CD4-positive, alpha-beta T cell treated with Interleukin-4 for 4 hours (primary cell): ENCODE results near the gene PELI2.

Source experiments
- DNase-seq: peaks from one replicate; pipeline ENCODE4 v3.0.0-alpha.2; 2020

The PELI2 gene

DNA sequence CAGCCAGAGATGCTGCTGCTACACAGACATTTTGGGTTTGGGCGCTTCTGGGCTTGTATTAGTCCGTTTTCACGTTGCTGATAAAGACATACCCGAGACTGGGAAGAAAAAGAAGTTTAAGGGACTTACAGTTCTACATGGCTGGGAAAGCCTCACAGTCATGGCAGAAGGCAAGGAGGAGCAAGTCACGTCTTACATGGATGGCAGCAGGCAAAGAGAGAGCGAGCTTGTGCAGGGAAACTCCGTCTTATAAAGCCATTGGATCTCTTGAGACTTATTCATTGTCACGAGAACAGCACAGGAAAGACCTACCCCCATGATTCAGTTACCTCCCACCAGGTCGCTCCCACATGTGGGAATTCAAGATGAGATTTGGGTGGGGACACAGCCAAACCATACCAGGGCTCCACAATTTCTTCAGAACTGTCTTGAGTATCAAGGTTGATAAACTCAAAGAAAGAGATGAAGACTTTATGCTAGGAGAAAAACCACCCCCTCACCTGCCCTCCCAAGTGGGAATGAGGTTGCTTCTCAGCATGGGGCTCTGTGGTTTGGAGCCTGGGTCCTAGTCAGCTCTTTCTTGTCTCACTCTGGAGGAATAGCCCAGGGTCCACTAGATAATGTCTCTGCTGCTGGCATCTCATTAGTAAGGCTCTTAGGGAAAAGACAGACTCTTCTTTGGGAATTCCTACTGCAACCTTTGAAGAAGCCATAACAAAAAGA lies 200.3 kb downstream of the PELI2 start:
- DNase-seq: no peak

DNA sequence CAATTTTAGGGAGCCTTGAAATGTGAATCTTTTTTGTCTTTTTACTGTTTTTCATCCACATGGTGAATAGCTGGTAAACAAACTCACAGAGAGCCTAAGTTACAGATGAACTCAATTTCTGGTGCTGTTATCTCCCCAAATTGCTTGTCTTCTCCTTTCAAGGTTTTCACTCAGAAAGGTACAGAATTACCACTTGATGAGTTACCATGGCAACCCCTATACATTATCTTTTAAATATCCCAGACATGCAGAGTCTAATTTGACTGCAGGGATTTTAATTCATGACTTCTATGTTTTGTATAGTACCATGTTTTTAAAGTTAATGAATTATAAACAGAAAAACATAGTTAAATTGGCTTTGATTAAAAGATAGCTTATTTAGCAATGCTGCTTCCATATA lies 203.7 kb downstream of the PELI2 start:
- DNase-seq: no peak

DNA sequence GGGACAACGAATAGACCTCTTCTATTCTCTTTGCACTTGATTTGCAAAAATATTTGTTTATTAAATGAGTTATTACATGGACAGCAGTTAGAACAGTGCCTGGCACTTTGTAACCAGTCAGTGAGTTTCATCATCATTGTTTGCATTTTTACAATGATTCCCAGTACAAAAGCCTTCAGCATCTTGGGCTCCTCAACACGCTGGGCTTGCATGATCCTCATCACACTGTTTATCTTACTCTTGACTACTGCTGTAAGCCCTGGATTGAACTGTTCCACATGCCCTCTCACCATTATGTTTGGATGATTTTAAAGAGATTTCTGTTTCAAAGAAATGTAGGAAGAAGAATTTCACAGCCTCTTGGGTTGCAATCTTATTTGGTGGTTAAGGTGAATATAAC lies 204.3 kb downstream of the PELI2 start:
- no peak for DNase-seq

DNA sequence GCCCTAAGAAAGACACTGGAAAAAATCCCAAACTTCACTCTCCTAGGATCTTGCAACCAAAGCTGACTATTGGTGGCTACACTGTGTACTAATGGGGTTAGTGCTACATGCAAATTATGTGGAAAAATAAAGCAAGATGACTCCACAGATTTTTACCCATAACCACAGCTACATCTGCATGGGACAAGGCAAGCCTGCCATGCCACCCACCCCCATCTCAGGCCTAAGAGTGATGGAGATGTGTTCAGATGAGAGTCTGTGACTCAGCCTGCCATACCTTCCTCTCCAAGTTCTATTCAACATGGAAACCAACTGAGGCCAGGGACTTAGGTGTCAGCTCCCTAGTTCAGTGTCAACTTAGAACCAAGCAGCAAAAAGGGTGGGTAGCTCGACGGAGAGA lies 206.2 kb downstream of the PELI2 start:
- no peak for DNase-seq

DNA sequence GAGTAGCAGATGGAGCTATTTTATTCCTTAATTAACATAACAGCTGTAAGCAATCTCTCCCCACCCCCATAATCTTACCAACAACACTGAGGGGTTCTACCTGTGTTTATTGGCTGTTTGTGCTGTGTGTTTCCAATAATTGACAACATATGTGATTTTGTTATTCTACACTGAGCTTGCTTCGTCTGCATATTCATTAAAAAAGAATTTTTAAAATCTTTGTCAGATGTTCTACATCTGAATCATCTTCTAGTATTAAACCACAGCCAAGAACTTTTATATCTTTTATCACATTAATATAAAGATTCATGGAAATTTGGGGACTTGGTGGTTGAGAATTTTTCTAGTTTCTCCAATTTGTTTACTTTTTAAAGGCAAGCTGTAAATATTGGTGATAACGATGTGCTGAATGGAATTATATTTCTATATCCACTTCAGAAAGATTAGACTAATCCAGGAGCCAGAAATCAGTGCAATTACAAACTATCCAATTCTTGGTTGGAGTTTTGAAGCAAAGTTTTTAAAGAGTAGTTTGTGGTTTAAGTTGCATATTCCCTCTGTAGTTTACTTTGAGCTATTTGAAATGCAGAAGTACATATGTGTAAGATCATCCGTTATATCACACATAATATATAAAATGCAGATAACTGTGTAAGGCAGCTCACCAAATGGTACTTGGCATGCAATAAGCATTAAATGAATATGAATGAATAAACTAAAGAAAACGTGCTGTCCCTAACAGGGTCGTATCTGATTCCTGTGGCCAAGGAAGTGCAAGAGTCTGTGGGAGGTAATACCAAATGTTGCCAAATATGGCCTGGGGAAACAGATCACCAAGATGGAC lies 206.9 kb downstream of the PELI2 start:
- no peak for DNase-seq

DNA sequence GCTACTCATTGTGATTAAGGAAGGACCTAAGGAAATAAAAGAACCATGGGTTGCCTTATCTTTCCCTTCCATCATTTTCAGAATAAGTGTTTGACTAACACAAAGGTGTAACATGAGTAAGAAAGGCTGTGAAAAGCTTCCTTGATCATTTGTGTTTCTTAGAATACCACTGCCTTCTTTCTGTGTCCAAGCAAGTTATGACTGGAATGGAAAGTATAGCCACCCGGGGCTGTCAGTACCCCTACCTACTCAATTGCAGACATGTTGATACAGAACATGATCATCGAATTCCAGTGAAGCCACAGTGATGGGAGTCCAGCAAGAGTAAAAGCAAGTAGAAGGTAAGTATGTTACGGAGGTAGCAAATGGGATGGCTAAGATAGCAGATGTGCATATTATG lies 209.8 kb downstream of the PELI2 start:
- DNase-seq: no peak

DNA sequence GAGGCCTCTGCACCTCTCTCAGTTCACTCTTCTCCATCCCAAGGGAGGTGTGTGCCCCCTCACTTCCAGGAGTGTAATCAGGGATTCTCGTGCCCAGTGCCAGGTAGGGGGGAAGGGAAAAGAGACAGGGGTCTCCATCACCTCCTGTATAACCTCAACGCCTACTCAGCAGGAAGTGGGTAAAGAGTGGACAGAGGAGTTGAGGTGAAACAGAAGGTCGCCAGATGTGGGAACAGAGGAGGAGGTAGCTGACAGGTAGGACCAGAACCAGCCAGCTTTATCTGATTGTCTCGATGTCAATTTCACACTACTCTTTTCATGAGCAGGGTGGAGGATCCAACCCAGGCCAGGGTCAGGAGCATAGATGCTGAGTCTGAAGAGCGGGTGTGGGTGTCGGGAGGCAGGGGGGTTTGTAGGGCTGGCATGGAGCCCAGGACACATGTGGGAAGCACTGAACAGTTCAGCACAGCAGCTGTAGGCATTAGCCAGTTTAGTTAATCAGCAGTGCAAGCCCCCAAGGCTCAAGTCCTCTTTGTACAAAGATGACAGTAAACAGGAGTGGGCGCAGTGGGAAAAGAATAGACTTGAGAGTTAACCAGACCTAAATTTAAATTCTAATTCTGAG lies 213.5 kb downstream of the PELI2 start:
- DNase-seq: no peak

DNA sequence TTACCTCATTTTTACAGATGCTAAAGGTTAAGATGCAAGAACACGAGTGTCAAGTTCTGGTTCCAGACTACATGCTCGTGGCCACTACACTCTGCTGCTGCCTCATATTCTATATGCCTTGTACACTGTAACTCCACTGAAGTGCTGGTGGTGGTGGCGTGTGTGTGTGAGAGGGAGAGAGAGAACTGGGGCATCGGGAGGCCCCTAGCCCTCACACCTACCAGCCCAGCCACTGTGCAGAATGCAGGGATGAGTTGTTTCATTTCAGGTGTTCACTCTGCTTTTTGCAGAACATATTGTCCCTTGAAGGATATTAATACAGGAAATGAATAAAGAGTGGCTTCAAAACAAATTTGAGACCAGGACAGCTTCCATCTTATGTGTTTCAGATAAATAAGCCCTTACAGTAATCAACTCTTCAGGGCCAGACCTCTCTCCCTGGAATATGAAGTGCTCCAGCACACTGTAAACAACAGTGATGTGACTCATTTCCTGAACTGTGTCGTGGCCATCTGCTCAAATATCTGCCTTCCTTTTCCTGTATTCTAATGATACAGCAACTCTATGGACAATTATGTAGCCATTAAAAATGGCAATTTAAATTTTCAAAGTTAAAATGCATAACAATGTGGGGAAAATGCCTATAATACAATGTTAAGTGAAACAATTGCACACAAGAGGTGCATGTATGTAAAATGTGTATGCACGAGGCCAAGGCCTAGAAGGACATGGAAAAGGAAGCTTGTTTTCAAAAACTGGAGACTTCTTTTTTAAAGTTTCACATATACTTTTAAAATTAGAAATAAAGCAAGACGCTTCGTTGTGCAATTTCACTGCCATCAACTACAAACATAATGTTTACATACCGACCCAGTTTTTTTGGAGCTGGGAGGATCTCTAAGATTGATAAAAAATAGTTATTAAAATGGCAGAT lies 215.4 kb downstream of the PELI2 start:
- DNase-seq: no peak

DNA sequence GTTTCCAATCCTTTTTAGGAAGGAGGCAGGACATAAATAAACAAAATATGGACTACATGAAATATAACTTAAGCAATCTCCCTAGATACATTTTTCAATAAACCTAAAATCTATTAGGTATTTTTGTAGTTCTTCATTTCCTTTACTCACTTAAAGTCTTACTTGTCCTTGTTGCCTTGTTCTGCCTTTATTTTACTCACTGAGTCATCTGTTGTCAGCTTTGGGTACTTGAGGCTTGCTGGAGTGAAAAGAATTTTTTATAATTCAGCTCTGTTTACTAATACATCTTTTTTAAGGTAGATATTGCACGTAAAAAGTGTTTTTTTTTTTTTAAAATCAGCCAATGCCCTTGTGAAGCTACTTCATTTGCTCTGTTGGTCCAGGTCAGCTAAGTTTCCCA lies 216.2 kb downstream of the PELI2 start:
- no peak for DNase-seq

DNA sequence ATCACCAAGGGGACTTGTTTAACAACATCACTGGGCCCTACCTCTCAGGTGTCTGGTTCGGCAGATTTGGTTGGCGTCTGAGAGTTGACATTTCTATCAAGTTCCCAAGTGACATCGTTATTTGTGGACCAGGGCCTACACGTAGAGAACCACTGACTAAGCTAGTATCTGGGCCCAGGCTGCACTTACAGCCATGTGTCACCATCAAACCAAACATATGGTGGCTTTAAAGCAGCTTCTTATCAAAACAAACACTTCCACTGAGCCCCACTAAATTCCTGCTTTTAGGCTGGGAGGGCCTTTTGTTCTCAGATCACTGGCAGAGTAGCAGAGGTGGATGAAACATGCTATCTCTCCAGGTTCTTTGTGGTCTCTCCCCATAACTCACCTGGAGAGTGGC lies 220.5 kb downstream of the PELI2 start:
- DNase-seq: no peak

DNA sequence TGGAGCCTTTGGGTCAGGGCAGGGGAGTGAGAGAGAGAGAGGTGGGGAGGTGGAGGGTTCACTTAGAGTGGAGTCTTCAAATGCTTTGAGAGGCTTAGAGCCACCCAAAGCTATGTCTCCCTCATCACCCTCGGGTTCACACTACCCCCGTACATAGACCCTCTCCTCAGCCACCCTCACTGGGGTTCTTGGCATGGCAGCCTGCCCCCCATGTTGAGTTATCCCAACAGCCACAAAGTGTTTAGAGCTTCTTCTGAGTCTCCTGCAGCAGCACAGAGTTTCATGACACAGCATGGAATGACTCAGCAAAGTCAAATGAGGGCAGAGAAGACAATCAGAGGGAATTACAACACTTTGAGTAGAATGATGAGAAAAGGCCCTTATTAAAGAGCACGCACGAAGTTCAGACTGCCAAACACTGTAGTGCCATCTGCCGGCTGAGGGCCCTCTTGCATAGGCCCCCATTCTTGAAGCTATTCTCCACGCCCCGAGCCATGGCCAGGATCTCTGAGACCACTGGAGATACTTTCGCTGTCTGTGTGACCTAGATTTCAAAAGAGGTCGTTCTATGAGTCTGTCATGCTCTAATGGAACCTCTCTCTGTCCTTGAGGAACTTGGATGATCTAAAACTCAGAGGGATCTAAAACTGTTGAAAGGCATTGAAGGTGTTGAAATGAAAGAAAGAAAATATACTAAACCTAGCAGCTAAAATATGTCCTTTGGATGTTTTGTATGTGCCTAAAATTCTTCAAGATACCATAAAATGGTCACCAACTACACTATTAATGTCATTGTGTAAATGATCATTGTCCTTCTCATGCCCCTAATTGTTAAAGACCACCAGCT lies 221.9 kb downstream of the PELI2 start:
- DNase-seq: peak; percentile 31

DNA sequence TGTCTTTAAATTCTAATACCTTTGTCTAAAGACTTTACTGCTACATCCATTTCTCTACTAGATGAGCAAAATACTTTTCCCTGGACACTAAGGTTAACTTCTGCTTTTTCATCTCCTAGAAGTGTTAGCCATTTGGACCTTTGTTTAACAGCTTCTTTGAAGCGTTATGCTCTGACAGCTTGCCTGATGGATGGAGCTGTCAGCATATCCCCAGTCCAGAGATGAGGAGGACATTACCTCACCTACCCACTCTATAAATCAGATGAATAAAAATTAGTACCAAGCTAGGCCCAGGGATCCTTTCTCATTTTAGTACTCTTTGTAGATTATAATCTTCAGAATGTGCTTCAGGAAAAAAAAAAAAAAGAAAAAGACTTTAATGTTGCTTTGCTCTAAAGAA lies 222.7 kb downstream of the PELI2 start:
- no peak for DNase-seq

DNA sequence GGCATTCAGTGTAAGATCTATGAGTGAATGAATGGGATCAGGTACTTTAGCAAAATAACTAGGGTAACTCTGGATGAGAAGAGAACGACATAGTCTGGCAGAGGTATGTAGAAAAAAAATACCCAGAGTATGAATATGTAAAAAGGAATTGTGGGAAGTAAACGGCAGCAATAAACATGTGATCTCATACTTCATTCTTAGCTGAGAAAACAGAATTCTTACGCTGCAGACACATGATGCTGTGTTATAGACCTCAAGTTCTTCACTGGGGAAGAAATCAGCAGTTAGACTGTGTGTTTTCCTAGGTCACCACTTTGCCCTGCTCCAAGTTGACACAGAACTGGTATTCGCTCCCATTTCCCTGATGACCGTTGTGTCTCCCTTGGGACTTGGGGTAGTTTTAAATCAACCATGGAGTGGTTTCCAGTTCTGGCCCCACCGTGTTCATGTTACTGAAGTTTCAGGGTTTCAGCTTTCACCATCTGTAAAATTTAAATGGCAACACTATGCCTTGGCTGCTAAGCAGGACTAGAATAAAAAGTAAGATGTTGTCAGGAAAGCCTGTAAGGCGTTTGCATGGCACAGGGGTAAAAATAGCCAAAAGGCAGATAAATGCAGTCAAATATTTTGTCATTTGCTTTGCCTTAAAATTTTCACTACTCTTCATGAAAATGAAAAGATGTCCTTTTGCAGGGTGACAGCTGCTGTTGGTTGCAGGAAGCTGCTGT lies 223.7 kb downstream of the PELI2 start:
- no peak for DNase-seq

DNA sequence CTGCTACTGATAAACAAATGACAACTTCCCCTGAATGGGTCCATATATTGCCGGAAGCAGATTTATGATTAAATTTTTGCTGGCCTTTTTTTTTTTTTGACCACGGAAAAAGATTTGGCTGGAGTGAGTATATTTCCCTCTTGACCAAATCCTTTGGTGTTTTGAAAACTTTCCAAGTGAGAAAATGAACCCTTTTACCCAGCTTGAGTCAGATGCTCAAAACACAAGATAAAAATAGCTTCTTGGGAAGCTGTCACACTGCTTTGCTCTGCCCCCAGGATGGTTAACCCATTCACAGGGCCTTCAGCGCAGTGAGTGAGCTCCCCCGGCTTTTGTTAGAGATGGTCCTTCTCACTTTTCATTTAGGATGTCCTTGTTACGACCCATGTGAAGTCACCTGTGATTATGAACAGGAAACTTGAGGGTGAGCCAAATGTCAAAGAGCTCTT lies 224.3 kb downstream of the PELI2 start:
- no peak for DNase-seq

DNA sequence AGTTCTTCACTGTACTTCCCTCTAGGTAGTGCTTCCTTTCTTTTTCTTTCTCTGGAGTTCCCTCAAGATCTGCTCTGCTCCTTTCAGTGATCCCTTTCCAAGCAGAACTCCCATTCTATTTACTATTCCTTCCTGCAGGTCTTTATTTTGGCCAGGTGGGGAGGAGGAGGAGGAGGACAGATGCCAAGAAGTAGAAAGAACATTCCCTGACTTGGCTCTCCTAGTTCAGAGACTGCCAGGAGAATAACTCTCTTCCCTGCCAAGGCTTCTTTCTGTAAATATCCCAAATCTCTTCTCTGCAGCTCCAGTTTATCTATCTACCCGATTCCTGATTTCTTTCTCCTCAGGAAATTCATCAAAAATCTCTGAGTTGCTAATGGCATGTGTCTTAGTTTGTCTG lies 231.7 kb downstream of the PELI2 start:
- DNase-seq: no peak
